K562 (cell line): ENCODE measurements around the gene ZNF280D. TPM values are rescaled to one million over a fixed set of nuclear protein-coding genes. Genes with fewer than 3 reads are reported as not detected.
A peak's percentile ranks its signal among the peaks of the same experiment; 100 is the strongest.

Experiments used
- ATAC-seq: fragments of 200-7000 bp; cut with Tn5 transposase; 3 replicates; pipeline ENCODE4 v1.9.1; 2020; ENCODE audit warnings: moderate library complexity
- BruUV-seq: library from RNA; stranded (reverse); fragments of 400-500 nt; replicated peaks from 2 replicates; lab custom pipeline; 2021; lab: Mats Ljungman, UMichigan
- CTCF ChIA-PET: fragments of 300-600 bp; formaldehyde crosslinking; extraction: SDS; loops from one replicate; lab custom pipeline; 2021; ENCODE audit warnings: low intra/inter-chr PET ratio; lab: Yijun Ruan, JAX
- POLR2A ChIA-PET: fragments of 300-600, 350-650 bp; sonication (Branson Sonifier 250); formaldehyde crosslinking; extraction: SDS; loops from one replicate; lab custom pipeline; 2021; ENCODE audit warnings: antibody characterized with exemption, inconsistent platforms; lab: Yijun Ruan, JAX
- DNase-seq, 4 experiments: peaks; one replicate each; pipeline versions ENCODE4 v3.0.0 to v3.0.0-alpha.2; 2011 to 2018; ENCODE audit warnings: low spot score in 3 of 4, mixed read lengths in 3 of 4; ENCODE audit errors: extremely low read depth in 1 of 4
- FAIRE-seq: peaks from 2 replicates; lab custom pipeline; 2011; peaks lifted over from hg19 to GRCh38; lab: Jason Lieb, UNC
- H2AFZ ChIP-seq: 2 replicates; pipeline ENCODE4 v1.6.0; 2011; ENCODE audit warnings: low read depth, low read length, control low read depth, inconsistent platforms
- H3K27ac ChIP-seq: fragments of 200-600 bp; 3 replicates; pipeline ENCODE4 v1.8.0; 2011; ENCODE audit warnings: low read depth, mild to moderate bottlenecking, control low read depth, inconsistent platforms, low read length, moderate library complexity, mixed read lengths; ENCODE audit errors: extremely low read depth
- H3K27me3 ChIP-seq, 2 experiments: fragments of 300-600 bp in 1 of 2; 2 replicates in 1 of 2; 3 replicates in 1 of 2; pipeline versions ENCODE4 v1.6.0 to v1.8.0; 2011; ENCODE audit warnings: inconsistent platforms in 2 of 2, low read length in 2 of 2, mild to moderate bottlenecking in 1 of 2, mixed read lengths in 1 of 2, moderate library complexity in 1 of 2; ENCODE audit not compliant: control insufficient read depth in 2 of 2, insufficient read depth in 2 of 2
- H3K36me3 ChIP-seq: fragments of 300-600 bp; 3 replicates; pipeline ENCODE4 v1.8.0; 2011; ENCODE audit warnings: mild to moderate bottlenecking, low read length, inconsistent platforms; ENCODE audit not compliant: control insufficient read depth, insufficient read depth
- H3K4me1 ChIP-seq, 2 experiments: fragments of 200-600 bp in 1 of 2; replicated peaks in 1 of 2; 2 replicates in 1 of 2; 3 replicates in 1 of 2; pipeline versions ENCODE4 v1.5.1 to v1.8.0; 2011; ENCODE audit warnings: inconsistent platforms in 2 of 2, low read length in 2 of 2, mild to moderate bottlenecking in 1 of 2, mixed read lengths in 1 of 2, moderate library complexity in 1 of 2; ENCODE audit not compliant: control insufficient read depth in 2 of 2, insufficient read depth in 2 of 2
- H3K4me2 ChIP-seq: 2 replicates; pipeline ENCODE4 v1.6.1; 2011; ENCODE audit warnings: low read length, control low read depth, inconsistent platforms, mixed read lengths; ENCODE audit not compliant: insufficient read depth
- H3K4me3 ChIP-seq: fragments of 200-600 bp; sonication (generic), shearing (Covaris generic); 2 replicates; pipeline ENCODE4 v1.5.1; 2016; ENCODE audit warnings: control low read depth, inconsistent platforms
- H3K79me2 ChIP-seq: fragments of 200-600 bp; 3 replicates; pipeline ENCODE4 v1.8.0; 2011; ENCODE audit warnings: low read length, inconsistent platforms; ENCODE audit not compliant: control insufficient read depth, insufficient read depth
- H3K9ac ChIP-seq, 2 experiments: 2 replicates each; pipeline versions ENCODE4 v1.6.0 to v1.6.1; 2011; ENCODE audit warnings: low read depth in 2 of 2, low read length in 2 of 2, control low read depth in 1 of 2, inconsistent platforms in 1 of 2, mild to moderate bottlenecking in 1 of 2, mixed read lengths in 1 of 2; ENCODE audit not compliant: insufficient read depth in 1 of 2
- H3K9me1 ChIP-seq: one replicate; pipeline ENCODE4 v1.6.0; 2011; ENCODE audit warnings: inconsistent platforms, mild to moderate bottlenecking, low read length, moderate library complexity; ENCODE audit not compliant: control insufficient read depth, insufficient read depth
- H3K9me3 ChIP-seq: replicated peaks from 2 replicates; pipeline ENCODE4 v1.5.1; 2011; ENCODE audit warnings: low read depth, low read length, inconsistent platforms; ENCODE audit not compliant: control insufficient read depth, insufficient read depth
- H4K20me1 ChIP-seq: replicated peaks from 2 replicates; pipeline ENCODE4 v1.6.1; 2011; ENCODE audit warnings: low read length, inconsistent platforms, mixed read lengths; ENCODE audit not compliant: control insufficient read depth, insufficient read depth
- ARID2 ChIP-seq: fragments of 450-650 bp; IDR thresholded peaks from 2 replicates; pipeline ENCODE4 v1.6.1; 2017; ENCODE audit warnings: antibody characterized with exemption, mild to moderate bottlenecking
- CBX3 ChIP-seq, 2 experiments: IDR thresholded peaks; 1 replicate in 1 of 2; 2 replicates in 1 of 2; pipeline ENCODE4 v1.6.1; 2012; ENCODE audit warnings: inconsistent platforms in 2 of 2, low read length in 2 of 2, borderline replicate concordance in 1 of 2, control low read depth in 1 of 2
- DDX20 ChIP-seq: fragments of 450-650 bp; IDR thresholded peaks from 2 replicates; pipeline ENCODE4 v1.6.1; 2016; ENCODE audit warnings: missing genetic modification characterization, low read depth, mild to moderate bottlenecking, missing compliant biosample characterization, moderate library complexity
- TRIM24 ChIP-seq, 2 experiments: fragments of 450-650 bp; IDR thresholded peaks; 2 replicates each; pipeline ENCODE4 v1.6.1; 2016
- TRIM28 ChIP-seq: fragments of 450-650 bp; IDR thresholded peaks from 2 replicates; pipeline ENCODE4 v1.6.1; 2017
- ZBTB7A ChIP-seq: IDR thresholded peaks from 2 replicates; pipeline ENCODE4 v1.6.1; 2011; ENCODE audit warnings: low read depth, mild to moderate bottlenecking, low read length, moderate library complexity, borderline replicate concordance; ENCODE audit not compliant: control insufficient read depth
- ZEB2 ChIP-seq: fragments of 450-650 bp; IDR thresholded peaks from 2 replicates; pipeline ENCODE4 v1.6.1; 2016
- ZNF695 ChIP-seq: fragments of 450-650 bp; formaldehyde crosslinking; IDR thresholded peaks from 2 replicates; pipeline ENCODE4 v1.4.0; 2020; ENCODE audit warnings: mild to moderate bottlenecking, moderate library complexity
- in situ Hi-C: fragments of 300-500 bp; cut with MboI; formaldehyde crosslinking; loops from 4 replicates; pipeline ENCODE4 v1.15.0; 2018; ENCODE audit warnings: inconsistent platforms, mixed read lengths
- intact Hi-C: fragments of 100-400 bp; cut with micrococcal nuclease; formaldehyde crosslinking; loops from 2 replicates; pipeline ENCODE4 v1.14.2; 2022
- polyA plus RNA-seq, 8 experiments: library from polyadenylated mRNA; depleted of rRNA in 4 of 8; stranded (reverse) in 5 of 8; unstranded in 3 of 8; fragments of >200 nt; fragmentation: Nextera tagmentation in 2 of 8; fragmentation: Illumina TruSeq in 1 of 8; extraction: Ambion mirVana in 2 of 8; extraction: Trizol in 1 of 8; gene quantifications; 2 replicates each; pipeline versions ENCODE4 v1.2.1 to v1.2.3, GENCODE V29; 2011 to 2014; ENCODE audit warnings: inconsistent platforms in 1 of 8, missing spikeins in 1 of 8
- total RNA-seq, 7 experiments: library from RNA; depleted of rRNA in 6 of 7; stranded (reverse); fragments of >200 nt in 6 of 7; fragmentation: Illumina TruSeq in 2 of 7; extraction: Trizol in 2 of 7; gene quantifications; 2 replicates each; pipeline versions ENCODE4 v1.2.1 to v1.2.3, GENCODE V29; 2011 to 2021; ENCODE audit warnings: low replicate concordance in 1 of 7
- TF ChIP-seq, protein P1 (sequence below): fragments of 250-450 bp; sonication (Bioruptor Pico); IDR thresholded peaks from 2 replicates; pipeline ENCODE4 v1.5.1; 2021; ENCODE audit warnings: mild to moderate bottlenecking

Gene ZNF280D
- total and polyA plus RNA-seq, 9 of the 15 experiments (the other 6 are each of a cell fraction or from before 2014, with no cell fraction given): 8.3 to 21.8 (median 18.4) TPM

DNA sequence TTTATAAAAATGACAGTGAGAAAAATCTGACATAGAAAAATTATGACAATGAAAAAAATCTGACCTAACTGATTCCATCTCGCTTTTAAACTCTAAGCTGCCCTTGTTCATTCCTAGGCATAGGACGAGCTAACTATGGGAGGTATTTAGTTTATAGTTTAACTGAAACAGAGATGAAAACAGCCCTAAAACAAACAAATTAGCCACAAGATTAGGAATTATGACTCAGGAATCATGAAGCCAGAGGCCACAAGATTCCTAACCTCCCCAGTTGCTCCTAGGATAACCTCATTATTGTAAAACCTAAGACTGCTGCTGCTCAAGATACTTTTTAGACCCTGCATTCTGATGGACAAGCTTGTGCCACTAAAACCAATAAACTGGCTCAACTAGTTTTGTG, 145.6 kb downstream of the ZNF280D start (continued):
- TF ChIP-seq TRIM24 (IDR thresholded peaks at IDR 0.05) (no peak), ZBTB7A (no peak), CBX3 (IDR thresholded peaks at IDR 0.05; ENCODE audit: borderline replicate concordance in 1 of 2, low read length in 2 of 2) (no peak), ZNF695 (no peak)

DNA sequence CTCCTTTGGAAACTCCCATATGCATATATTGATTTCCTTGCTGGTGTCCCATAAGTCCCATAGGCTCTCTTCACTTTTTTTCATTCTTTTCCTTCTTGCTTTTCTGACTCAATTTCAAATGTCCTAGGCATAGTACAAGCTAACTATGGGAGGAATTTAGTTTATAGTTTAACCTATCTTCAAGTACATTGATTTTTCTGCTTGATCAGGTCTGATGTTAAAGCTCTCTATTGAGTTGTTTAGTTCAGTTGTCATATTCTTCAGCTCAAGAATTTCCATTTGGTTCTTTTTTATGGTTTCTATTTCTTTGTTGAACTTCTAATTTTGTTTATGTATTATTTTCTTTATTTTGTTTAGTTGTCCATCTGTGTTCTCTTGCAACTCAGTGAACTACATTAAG, 147.1 kb downstream of the ZNF280D start:
- Histone ChIP-seq H3K9ac (no peak overlapping the region), H3K4me2 (no peak overlapping the region), H3K79me2 (no peaks in the 10 kb centered on the region), H3K27ac (no peak overlapping the region), H4K20me1 (no peaks in the 10 kb centered on the region), H3K4me3 (no peak overlapping the region), H3K4me1 (no peaks in the 10 kb centered on the region), H2AFZ (no peak overlapping the region), H3K27me3 (no peaks in the 10 kb centered on the region), H3K9me3 (peaks cover 4% of the 10 kb centered on the region), H3K36me3 (no peaks in the 10 kb centered on the region), H3K9me1 (no peaks in the 10 kb centered on the region)
- POLR2A ChIA-PET: no interaction called here
- in situ Hi-C loops: no loop called here
- DNase-seq (no peak), ATAC-seq (no peak), FAIRE-seq (no peak)
- intact Hi-C loops: no loop called here
- BruUV-seq: no TSS peak
- TF ChIP-seq ZEB2 (peak; percentile 43; the same call in 1 of the 2 replicates), TRIM28 (peak; percentile 77; the same call in 1 of the 2 replicates), ARID2 (no peak), DDX20 (tag) (no peak), CBX3 (IDR thresholded peaks at IDR 0.05; ENCODE audit: borderline replicate concordance in 1 of 2, low read length in 2 of 2) (0 out of 3 replicates have a peak, but pooled peaks of 1 of the 2 experiments have one; percentile 33)
- TF ChIP-seq, protein P1, sequence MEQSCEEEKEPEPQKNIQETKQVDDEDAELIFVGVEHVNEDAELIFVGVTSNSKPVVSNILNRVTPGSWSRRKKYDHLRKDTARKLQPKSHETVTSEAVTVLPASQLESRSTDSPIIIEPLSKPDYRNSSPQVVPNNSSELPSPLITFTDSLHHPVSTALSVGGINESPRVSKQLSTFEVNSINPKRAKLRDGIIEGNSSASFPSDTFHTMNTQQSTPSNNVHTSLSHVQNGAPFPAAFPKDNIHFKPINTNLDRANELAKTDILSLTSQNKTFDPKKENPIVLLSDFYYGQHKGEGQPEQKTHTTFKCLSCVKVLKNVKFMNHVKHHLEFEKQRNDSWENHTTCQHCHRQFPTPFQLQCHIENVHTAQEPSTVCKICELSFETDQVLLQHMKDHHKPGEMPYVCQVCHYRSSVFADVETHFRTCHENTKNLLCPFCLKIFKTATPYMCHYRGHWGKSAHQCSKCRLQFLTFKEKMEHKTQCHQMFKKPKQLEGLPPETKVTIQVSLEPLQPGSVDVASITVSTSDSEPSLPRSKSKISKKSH (CRISPR knock-in tag): 0 out of 2 replicates have a peak, but pooled peaks have one; percentile 54
- CTCF ChIA-PET: no interaction called here
